ENCODE data around the gene TGFBR3. TPM values are rescaled to one million over a fixed set of nuclear protein-coding genes. Genes with fewer than 3 reads are reported as not detected.

Gene TGFBR3
- total RNA-seq, 1 experiment from 2014 or later, result 4.2 TPM

GRCh38 chr1:91777630-91778300, 108.2 kb downstream of the TGFBR3 start:
- H3K4me3 Mint-ChIP-seq, result no peak overlapping the region

More at GRCh38 chr1:91777630-91778300, 108.2 kb downstream of the TGFBR3 start:
- Mint-ChIP-seq H3K27me3 (ENCODE audit: low read depth) (no peaks in the 10 kb centered on the region), H3K27ac (0 out of 2 replicates have a peak overlapping the region, but pooled peaks have one; percentile 8), H3K9me3 (no peaks in the 10 kb centered on the region), H3K4me1 (peaks cover 57% of the 10 kb centered on the region), H3K36me3 (no peaks in the 10 kb centered on the region)
- TF ChIP-seq FOXP4 (CRISPR knock-in tag; IDR thresholded peaks at IDR 0.05), result no peak
- TF ChIP-seq ZNF512 (CRISPR knock-in tag; IDR thresholded peaks at IDR 0.05; ENCODE audit: borderline replicate concordance), result no peak
- no peak for TF ChIP-seq ZMAT4 (CRISPR knock-in tag; IDR thresholded peaks at IDR 0.05)
- no peak for TF ChIP-seq IRF2 (CRISPR knock-in tag; IDR thresholded peaks at IDR 0.05; ENCODE audit: borderline replicate concordance, low read depth)
- TF ChIP-seq SMAD4 (CRISPR knock-in tag; IDR thresholded peaks at IDR 0.05), result no peak
- TF ChIP-seq RORB (CRISPR knock-in tag; IDR thresholded peaks at IDR 0.05), result no peak
- TF ChIP-seq HMGA2 (CRISPR knock-in tag; IDR thresholded peaks at IDR 0.05), result no peak
- no peak for TF ChIP-seq ZBTB21 (CRISPR knock-in tag; IDR thresholded peaks at IDR 0.05; ENCODE audit: borderline replicate concordance)
- TF ChIP-seq NR2C2 (CRISPR knock-in tag; IDR thresholded peaks at IDR 0.05), result no peak
- no peak for TF ChIP-seq PREB (CRISPR knock-in tag; IDR thresholded peaks at IDR 0.05; ENCODE audit: borderline replicate concordance)
- no peak for TF ChIP-seq FOXJ3 (CRISPR knock-in tag; IDR thresholded peaks at IDR 0.05; ENCODE audit: borderline replicate concordance)
- TF ChIP-seq EMX1 (CRISPR knock-in tag; IDR thresholded peaks at IDR 0.05), result no peak
- no peak for TF ChIP-seq ZNF423 (CRISPR knock-in tag; IDR thresholded peaks at IDR 0.05)
- TF ChIP-seq TP53 (CRISPR knock-in tag; IDR thresholded peaks at IDR 0.05), result no peak
- no peak for TF ChIP-seq USF1 (CRISPR knock-in tag; IDR thresholded peaks at IDR 0.05)
- TF ChIP-seq ZSCAN18 (CRISPR knock-in tag; IDR thresholded peaks at IDR 0.05), result no peak
- no peak for TF ChIP-seq ZNF317 (CRISPR knock-in tag; IDR thresholded peaks at IDR 0.05; ENCODE audit: borderline replicate concordance, low read depth)
- no peak for TF ChIP-seq GRHL2 (CRISPR knock-in tag; IDR thresholded peaks at IDR 0.05; ENCODE audit: insufficient replicate concordance, severe bottlenecking)
- TF ChIP-seq NFYB (CRISPR knock-in tag; conservative IDR thresholded peaks at IDR 0.05; ENCODE audit: low read depth), result no peak
- no peak for TF ChIP-seq ATF3 (CRISPR knock-in tag; conservative IDR thresholded peaks at IDR 0.05)
- CTCF ChIA-PET, result interaction anchor here (0.7 kb wide), 1 partner anchor 19 kb away, joined by 3 read pairs; no protein-coding TSS in a partner anchor
- POLR2A ChIA-PET, result interaction anchor here (0.5 kb wide), 2 partner anchors 281 to 377 kb away, joined by 4 to 5 read pairs; no protein-coding TSS in a partner anchor
- DNase-seq (ENCODE audit: low spot score), result no peak
- ATAC-seq, result no peak
